ENCODE data around the gene SLC4A1AP. TPM values are rescaled to one million over a fixed set of nuclear protein-coding genes. Genes with fewer than 3 reads are reported as not detected.

Gene SLC4A1AP
- polyA plus RNA-seq, 1 of the 3 experiments (the other 2 are of a cell fraction) = 9.4 TPM

DNA sequence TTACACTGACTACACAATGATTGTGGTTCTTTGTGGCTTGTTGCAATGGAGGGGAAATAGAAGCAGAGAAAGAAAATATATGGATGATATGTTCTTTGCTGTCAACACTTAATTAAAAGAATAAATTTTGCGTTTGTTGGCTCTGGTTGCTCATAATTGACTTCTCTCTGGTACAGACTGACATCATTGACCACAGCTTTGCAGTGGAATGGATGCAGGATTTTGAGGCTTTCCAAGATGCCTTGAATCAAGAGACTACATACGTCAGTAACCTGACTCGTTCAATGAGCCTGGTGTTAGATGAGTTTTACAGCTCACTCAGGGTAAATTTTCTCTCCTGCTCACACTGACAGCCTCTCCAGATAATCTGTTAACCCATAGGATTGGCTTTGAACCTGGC lies 25.0 kb upstream of the SLC4A1AP start:
- Histone ChIP-seq H3K4me2 (no peak overlapping the region), H2AFZ (ENCODE audit: low read depth) (no peak overlapping the region), H3K9me2 (no peaks in the 10 kb centered on the region), H3K9ac (peak overlapping the region; percentile 7; the same call in 1 of the 2 replicates), H3K79me2 (ENCODE audit: insufficient read depth) (peaks cover 12% of the 10 kb centered on the region; the same call in 1 of the 2 replicates), H3K27ac (ENCODE audit: low read depth in 2 of 2, low read length in 1 of 2) (peak overlapping the region in 1 of 2 experiments; percentile 56; a peak in 2 of 4 replicates), H3K27me3 (ENCODE audit: insufficient read depth) (no peaks in the 10 kb centered on the region), H3K4me3 (ENCODE audit: low read depth in 2 of 2, low read length in 1 of 2) (no peak overlapping the region), H3K36me3 (replicated peaks in 1 of 2; ENCODE audit: control insufficient read depth in 1 of 2, insufficient read depth in 2 of 2, low read length in 1 of 2) (peaks cover 83 to 85% of the 10 kb centered on the region in 2 experiments), H3K4me1 (ENCODE audit: control insufficient read depth in 1 of 2, insufficient read depth in 2 of 2, low read depth in 1 of 2, low read length in 1 of 2) (no peaks in the 10 kb centered on the region; a peak in 1 of 4 replicates), H4K20me1 (ENCODE audit: insufficient read depth) (no peaks in the 10 kb centered on the region), H3K9me3 (no peaks in the 10 kb centered on the region), H3F3A (replicated peaks; ENCODE audit: insufficient read depth) (peaks cover 50% of the 10 kb centered on the region)
- WGBS (ENCODE audit: low lambda C conversion rate) = 70% methylated on average over 3 of the region's 3 CpGs
- CTCF ChIA-PET = interaction anchor here (1.2 to 2.5 kb wide), 2 partner anchors 17 to 45 kb away, joined by 4 to 11 read pairs; no protein-coding TSS in a partner anchor
- TF ChIP-seq CHD2 (IDR thresholded peaks at IDR 0.05; ENCODE audit: low read length, partially characterized antibody) (no peak), JUND (IDR thresholded peaks at IDR 0.05) (peak; percentile 23; the same call in 1 of the 2 replicates), MEF2A (IDR thresholded peaks at IDR 0.05; ENCODE audit: borderline replicate concordance, low read depth) (no peak), TCF12 (IDR thresholded peaks at IDR 0.05) (peak; percentile 24), NFIC (IDR thresholded peaks at IDR 0.05; ENCODE audit: borderline replicate concordance) (peak; percentile 20), TEAD4 (IDR thresholded peaks at IDR 0.05; ENCODE audit: borderline replicate concordance, insufficient read depth) (0 out of 2 replicates have a peak, but pooled peaks have one; percentile 7), EP300 (IDR thresholded peaks at IDR 0.05; ENCODE audit: borderline replicate concordance in 1 of 2, low read depth in 1 of 2, low read length in 1 of 2) (no peak), GATA2 (CRISPR knock-in tag; IDR thresholded peaks at IDR 0.05) (no peak), TAF1 (IDR thresholded peaks at IDR 0.05; ENCODE audit: borderline replicate concordance, low read depth, low read length) (no peak)
- TF ChIP-seq, protein P1, sequence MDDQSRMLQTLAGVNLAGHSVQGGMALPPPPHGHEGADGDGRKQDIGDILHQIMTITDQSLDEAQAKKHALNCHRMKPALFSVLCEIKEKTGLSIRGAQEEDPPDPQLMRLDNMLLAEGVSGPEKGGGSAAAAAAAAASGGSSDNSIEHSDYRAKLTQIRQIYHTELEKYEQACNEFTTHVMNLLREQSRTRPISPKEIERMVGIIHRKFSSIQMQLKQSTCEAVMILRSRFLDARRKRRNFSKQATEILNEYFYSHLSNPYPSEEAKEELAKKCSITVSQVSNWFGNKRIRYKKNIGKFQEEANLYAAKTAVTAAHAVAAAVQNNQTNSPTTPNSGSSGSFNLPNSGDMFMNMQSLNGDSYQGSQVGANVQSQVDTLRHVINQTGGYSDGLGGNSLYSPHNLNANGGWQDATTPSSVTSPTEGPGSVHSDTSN (IDR thresholded peaks at IDR 0.05) = 0 out of 2 replicates have a peak, but pooled peaks have one; percentile 44
- TF ChIP-seq, protein P2, sequence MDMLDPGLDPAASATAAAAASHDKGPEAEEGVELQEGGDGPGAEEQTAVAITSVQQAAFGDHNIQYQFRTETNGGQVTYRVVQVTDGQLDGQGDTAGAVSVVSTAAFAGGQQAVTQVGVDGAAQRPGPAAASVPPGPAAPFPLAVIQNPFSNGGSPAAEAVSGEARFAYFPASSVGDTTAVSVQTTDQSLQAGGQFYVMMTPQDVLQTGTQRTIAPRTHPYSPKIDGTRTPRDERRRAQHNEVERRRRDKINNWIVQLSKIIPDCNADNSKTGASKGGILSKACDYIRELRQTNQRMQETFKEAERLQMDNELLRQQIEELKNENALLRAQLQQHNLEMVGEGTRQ (IDR thresholded peaks at IDR 0.05; ENCODE audit: borderline replicate concordance, low read depth, low read length) = no peak
- TF ChIP-seq, protein P3, sequence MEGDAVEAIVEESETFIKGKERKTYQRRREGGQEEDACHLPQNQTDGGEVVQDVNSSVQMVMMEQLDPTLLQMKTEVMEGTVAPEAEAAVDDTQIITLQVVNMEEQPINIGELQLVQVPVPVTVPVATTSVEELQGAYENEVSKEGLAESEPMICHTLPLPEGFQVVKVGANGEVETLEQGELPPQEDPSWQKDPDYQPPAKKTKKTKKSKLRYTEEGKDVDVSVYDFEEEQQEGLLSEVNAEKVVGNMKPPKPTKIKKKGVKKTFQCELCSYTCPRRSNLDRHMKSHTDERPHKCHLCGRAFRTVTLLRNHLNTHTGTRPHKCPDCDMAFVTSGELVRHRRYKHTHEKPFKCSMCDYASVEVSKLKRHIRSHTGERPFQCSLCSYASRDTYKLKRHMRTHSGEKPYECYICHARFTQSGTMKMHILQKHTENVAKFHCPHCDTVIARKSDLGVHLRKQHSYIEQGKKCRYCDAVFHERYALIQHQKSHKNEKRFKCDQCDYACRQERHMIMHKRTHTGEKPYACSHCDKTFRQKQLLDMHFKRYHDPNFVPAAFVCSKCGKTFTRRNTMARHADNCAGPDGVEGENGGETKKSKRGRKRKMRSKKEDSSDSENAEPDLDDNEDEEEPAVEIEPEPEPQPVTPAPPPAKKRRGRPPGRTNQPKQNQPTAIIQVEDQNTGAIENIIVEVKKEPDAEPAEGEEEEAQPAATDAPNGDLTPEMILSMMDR (IDR thresholded peaks at IDR 0.05) = no peak
- TF ChIP-seq, protein P4, sequence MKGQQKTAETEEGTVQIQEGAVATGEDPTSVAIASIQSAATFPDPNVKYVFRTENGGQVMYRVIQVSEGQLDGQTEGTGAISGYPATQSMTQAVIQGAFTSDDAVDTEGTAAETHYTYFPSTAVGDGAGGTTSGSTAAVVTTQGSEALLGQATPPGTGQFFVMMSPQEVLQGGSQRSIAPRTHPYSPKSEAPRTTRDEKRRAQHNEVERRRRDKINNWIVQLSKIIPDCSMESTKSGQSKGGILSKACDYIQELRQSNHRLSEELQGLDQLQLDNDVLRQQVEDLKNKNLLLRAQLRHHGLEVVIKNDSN (IDR thresholded peaks at IDR 0.05; ENCODE audit: borderline replicate concordance, low read depth) = no peak
- POLR2A ChIA-PET = no interaction called here
- no peak for DNase-seq

All from SK-N-SH (cell line).